Activated gamma-delta T cell treated with anti-CD3 and anti-CD28 coated beads, Interleukin-2, amount 50 U/mL, for 16 hours (primary cell): ENCODE measurements around the gene NPIPA5.
"Not testable (repeated sequence)": the region's sequence is repeated elsewhere in the genome, so short reads cannot be mapped to it uniquely, and the experiment has no call there.

Source experiments
- DNase-seq: peaks from one replicate; pipeline ENCODE4 v3.0.0-alpha.2; 2020; ENCODE audit warnings: low read depth

The NPIPA5 gene

DNA sequence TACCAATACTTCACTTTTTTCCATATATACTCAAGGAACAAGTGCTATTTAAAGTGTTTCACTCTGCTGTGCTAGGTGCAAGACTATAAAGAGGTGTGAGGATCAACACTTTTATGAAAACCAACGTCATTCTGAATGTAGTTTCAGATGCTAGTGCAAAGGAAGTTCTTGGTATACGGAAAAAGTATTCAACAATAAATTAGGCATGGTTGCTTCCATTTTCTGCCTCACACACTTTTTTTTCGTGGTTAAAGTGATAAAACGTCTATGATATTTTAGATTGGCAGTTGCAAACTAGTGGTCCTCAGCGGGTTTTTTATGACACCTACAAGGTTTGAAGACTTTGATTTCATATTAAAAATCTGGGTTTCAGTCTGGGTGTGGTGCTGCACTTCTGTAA, 11.8 kb upstream of the NPIPA5 start:
- DNase-seq, result not testable (repeated sequence)

DNA sequence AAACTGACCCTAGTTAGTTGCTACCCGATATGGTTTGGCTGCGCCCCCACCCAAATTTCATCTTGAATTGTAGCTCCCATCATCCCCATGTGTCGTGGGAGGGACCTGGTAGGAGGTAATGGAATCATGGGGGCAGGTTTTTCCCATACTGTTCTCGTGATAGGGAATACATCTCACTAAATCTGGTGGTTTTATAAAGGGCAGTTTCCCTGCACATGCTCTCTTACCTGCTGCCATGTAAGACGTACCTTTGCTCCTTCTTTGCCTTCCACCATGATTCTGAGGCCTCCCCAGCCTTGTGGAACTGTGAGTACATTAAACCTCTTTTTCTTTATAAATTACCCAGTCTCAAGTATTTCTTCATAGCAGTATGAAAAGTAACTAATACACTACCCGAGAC, 10.0 kb upstream of the NPIPA5 start:
- not testable (repeated sequence) for DNase-seq

DNA sequence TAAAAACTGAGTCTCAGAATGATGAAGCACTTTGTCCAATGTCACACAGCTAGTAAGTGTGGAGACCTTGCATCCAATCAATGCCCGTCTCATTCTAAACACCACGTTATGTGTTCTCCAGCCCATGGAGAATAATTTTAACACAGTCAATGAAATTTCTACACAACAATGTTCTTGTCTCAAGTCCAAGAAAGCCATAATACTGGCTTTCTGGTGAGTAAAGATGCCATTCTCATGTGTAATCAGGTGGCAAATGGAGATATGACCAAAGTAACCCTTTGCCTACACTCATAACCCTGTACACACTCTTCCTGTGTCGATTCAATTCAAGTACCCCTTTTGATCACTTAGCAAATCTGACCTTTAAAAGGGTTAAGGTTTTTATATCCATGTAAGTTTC, 4.7 kb upstream of the NPIPA5 start:
- not testable (repeated sequence) for DNase-seq

DNA sequence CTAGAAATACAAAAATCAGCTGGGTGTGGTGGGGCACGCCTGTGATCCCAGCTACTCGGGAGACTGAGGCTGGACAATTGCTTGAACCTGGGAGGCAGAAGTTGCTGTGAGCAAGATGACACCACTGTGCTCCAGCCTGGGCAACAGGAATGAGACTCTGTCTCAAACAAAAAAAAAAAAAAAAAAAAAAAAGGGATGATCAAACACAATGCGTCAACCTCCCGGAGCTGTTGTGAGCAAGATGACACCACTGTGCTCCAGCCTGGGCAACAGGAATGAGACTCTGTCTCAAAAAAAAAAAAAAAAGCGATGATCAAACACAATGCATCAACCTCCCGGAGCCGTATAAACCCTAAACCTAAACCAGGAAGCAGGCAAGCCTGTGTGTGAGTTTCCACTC, 20.6 kb downstream of the NPIPA5 start:
- not testable (repeated sequence) for DNase-seq

- not testable (repeated sequence) for DNase-seq
Measured at GRCh38 chr16:15354846-15355245, 23.2 kb downstream of the NPIPA5 start.

- DNase-seq, result not testable (repeated sequence)
Measured at GRCh38 chr16:15352852-15353251, 25.2 kb downstream of the NPIPA5 start.

GRCh38 chr16:15351745-15352144, 26.3 kb downstream of the NPIPA5 start:
- not testable (repeated sequence) for DNase-seq

GRCh38 chr16:15351251-15351650, 26.8 kb downstream of the NPIPA5 start:
- DNase-seq, result not testable (repeated sequence)

GRCh38 chr16:15348721-15349120, 29.4 kb downstream of the NPIPA5 start:
- not testable (repeated sequence) for DNase-seq

GRCh38 chr16:15342337-15342736, 35.8 kb downstream of the NPIPA5 start:
- not testable (repeated sequence) for DNase-seq

- not testable (repeated sequence) for DNase-seq
Measured at GRCh38 chr16:15338986-15339385, 39.1 kb downstream of the NPIPA5 start.

DNA sequence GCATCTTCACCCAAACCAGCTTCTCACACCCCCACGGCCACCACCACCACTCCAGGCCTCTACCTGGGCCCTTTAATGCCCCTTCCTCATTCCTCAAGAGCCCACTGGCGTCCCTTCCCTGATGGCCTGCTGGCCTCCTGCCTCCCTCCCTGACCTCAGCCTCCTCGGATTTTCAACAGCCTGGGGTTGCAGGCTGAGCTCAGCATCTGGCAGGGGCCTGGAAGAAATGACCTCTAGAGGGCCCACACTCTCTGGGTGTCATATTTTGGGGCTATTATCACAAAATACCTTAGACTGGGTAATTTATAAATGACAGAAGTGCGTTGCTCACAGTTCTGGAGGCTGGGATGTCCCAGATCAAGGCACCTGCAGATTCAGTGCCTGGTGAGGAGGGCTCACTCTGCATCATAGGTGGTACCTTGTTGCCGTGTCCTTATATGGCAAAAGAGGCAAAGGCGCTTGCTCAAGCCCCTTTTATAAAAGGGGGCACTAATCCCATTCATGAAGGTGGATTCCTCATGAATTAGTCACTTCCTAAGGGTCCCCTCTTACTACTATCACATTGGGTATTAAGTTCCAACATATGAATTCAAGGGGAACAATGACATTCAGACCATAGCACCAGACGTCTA, 40.0 kb downstream of the NPIPA5 start:
- DNase-seq, result not testable (repeated sequence)

DNA sequence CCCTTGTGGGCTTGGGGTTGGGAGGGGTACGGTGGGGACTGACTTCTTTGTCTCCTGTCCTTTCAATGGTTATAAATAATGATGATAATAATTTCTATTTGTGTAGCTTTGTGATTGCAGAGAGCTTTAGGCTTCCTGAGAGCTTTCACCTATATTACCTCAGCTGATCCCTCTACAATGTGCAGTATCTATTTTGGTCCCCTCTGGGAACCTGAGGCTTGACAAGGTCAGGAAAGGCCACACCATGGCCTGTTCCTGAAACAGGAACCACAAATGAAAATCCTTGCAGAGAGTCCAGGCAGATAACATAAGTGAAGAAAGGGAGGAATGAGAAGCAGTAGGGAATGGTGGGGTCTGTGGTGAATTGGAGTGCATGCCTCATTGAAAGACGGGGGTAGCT, 42.5 kb downstream of the NPIPA5 start:
- not testable (repeated sequence) for DNase-seq

GRCh38 chr16:15333969-15334368, 44.1 kb downstream of the NPIPA5 start:
- DNase-seq, result not testable (repeated sequence)

- not testable (repeated sequence) for DNase-seq
Measured at GRCh38 chr16:15330978-15331377, 47.1 kb downstream of the NPIPA5 start.

DNA sequence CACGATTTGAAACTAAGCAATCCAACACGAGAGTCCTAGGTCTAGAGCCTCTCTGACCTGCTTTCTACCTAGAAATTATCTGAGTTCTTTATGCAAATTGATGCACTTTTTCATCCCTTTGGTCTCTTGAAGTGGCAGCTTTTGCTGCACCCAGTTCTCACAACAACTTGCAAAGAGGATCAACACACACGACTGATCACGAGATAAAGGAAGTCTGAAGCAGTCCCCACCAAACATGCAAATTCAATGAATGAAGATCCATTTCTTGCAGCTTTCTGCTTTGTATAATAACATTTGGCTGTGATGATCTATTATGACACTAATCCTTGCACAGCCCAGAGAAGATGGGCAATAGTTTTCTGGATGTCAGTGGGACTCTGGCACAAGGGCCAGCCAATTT, 53.1 kb downstream of the NPIPA5 start:
- not testable (repeated sequence) for DNase-seq

DNA sequence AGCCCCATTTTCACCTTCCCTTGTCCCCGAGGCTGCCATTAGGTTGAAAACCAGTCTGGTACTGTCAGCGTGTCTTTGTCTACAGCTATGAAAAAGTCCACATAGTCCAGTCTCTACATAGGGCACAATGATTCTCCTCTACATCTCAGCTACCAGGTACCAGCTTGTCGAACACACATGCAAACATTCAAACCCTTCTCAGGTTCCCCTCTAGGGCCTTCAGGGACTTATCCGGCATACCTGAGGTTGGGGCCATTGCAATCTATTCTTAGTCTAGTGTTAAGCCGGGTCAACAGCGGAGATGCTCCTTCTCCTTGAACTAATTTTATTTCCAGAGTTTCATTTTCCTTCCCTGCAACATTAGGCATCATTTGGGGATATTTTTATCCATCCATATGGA, 54.7 kb downstream of the NPIPA5 start:
- DNase-seq, result not testable (repeated sequence)

- not testable (repeated sequence) for DNase-seq
Measured at GRCh38 chr16:15321221-15321620, 56.9 kb downstream of the NPIPA5 start.

GRCh38 chr16:15314562-15314961, 63.5 kb downstream of the NPIPA5 start:
- not testable (repeated sequence) for DNase-seq
